Fibroblast of lung (primary cell): ENCODE results near the gene AMOTL2. TPM values are rescaled to one million over a fixed set of nuclear protein-coding genes. Genes with fewer than 3 reads are reported as not detected.

Experiments
- DNase-seq, 2 donors: peaks; one replicate each; pipeline versions ENCODE4 v3.0.0 to v3.0.0-alpha.2; 2010; ENCODE audit warnings: low read depth in 2 of 2
- H2AFZ ChIP-seq: 2 replicates; pipeline ENCODE4 v1.5.1; 2012; ENCODE audit warnings: low read length, control low read depth, inconsistent platforms
- H3K27ac ChIP-seq: 2 replicates; pipeline ENCODE4 v1.5.1; 2011; ENCODE audit warnings: low read length, control low read depth; ENCODE audit not compliant: insufficient read depth
- H3K27me3 ChIP-seq: 2 replicates; pipeline ENCODE4 v1.5.1; 2011; ENCODE audit warnings: mild to moderate bottlenecking, low read length; ENCODE audit not compliant: control insufficient read depth, insufficient read depth
- H3K36me3 ChIP-seq: 2 replicates; pipeline ENCODE4 v1.5.1; 2011; ENCODE audit warnings: low read length; ENCODE audit not compliant: control insufficient read depth, insufficient read depth
- H3K4me1 ChIP-seq: 2 replicates; pipeline ENCODE4 v1.5.1; 2011; ENCODE audit warnings: low read length; ENCODE audit not compliant: control insufficient read depth, insufficient read depth; ENCODE audit errors: extremely low read depth
- H3K4me2 ChIP-seq: 2 replicates; pipeline ENCODE4 v1.5.1; 2011; ENCODE audit warnings: low read length, control low read depth; ENCODE audit not compliant: insufficient read depth; ENCODE audit errors: extremely low read depth
- H3K4me3 ChIP-seq, 4 experiments: fragments of 200-600 bp in 1 of 4; sonication (generic) in 1 of 4; replicated peaks in 1 of 4; 2 replicates each; pipeline ENCODE4 v1.5.1; 2011 to 2016; ENCODE audit warnings: low read length in 4 of 4, low read depth in 3 of 4, mild to moderate bottlenecking in 3 of 4, control low read depth in 2 of 4, inconsistent platforms in 1 of 4, mixed read lengths in 1 of 4; ENCODE audit not compliant: insufficient read depth in 1 of 4; ENCODE audit errors: control extremely low read depth in 1 of 4
- H3K79me2 ChIP-seq: 2 replicates; pipeline ENCODE4 v1.5.1; 2012; ENCODE audit warnings: mild to moderate bottlenecking, low read length, inconsistent platforms; ENCODE audit not compliant: control insufficient read depth, insufficient read depth
- H3K9ac ChIP-seq: 2 replicates; pipeline ENCODE4 v1.5.1; 2011; ENCODE audit warnings: mild to moderate bottlenecking, low read length, control low read depth; ENCODE audit not compliant: insufficient read depth
- H3K9me3 ChIP-seq: 2 replicates; pipeline ENCODE4 v1.5.1; 2012; ENCODE audit warnings: low read depth, low read length; ENCODE audit not compliant: control insufficient read depth, insufficient read depth
- H4K20me1 ChIP-seq: 2 replicates; pipeline ENCODE4 v1.5.1; 2011; ENCODE audit warnings: low read length; ENCODE audit not compliant: control insufficient read depth, insufficient read depth; ENCODE audit errors: extremely low read depth
- CTCF ChIP-seq, 2 donors: IDR thresholded peaks in 1 of 2; conservative IDR thresholded peaks in 1 of 2; 1 replicate in 1 of 2; 2 replicates in 1 of 2; pipeline ENCODE4 v1.5.1; 2011 to 2012; ENCODE audit warnings: low read length in 2 of 2, control low read depth in 1 of 2, inconsistent platforms in 1 of 2, low read depth in 1 of 2, mild to moderate bottlenecking in 1 of 2
- EZH2 ChIP-seq: IDR thresholded peaks from 2 replicates; pipeline ENCODE4 v1.5.1; 2012; ENCODE audit warnings: low read length, control low read depth, mild to moderate bottlenecking; ENCODE audit errors: missing control alignments
- polyA plus RNA-seq, 2 donors: library from polyadenylated mRNA; depleted of rRNA in 1 of 2; stranded (reverse) in 1 of 2; unstranded in 1 of 2; fragments of >200 nt; gene quantifications; 2 replicates each; pipeline ENCODE4 v1.2.1, GENCODE V29; 2011 to 2012; ENCODE audit warnings: missing spikeins in 1 of 2
- total RNA-seq: library from RNA; depleted of rRNA; stranded (reverse); fragments of >200 nt; gene quantifications from 2 replicates; pipeline ENCODE4 v1.2.1, GENCODE V29; 2014

AMOTL2 gene
- total and polyA plus RNA-seq, 2 donors (not counting 1 experiment from before 2014, with no cell fraction given) = 74.6 to 97.0 TPM

- Histone ChIP-seq H4K20me1 (no peaks in the 10 kb centered on the region), H3K4me3 (peak overlapping the region in 3 of 4 experiments; percentile 18 to 98 (median 55)), H3K36me3 (peaks cover 47% of the 10 kb centered on the region), H3K4me2 (peak overlapping the region; percentile 98), H3K4me1 (peaks cover 59% of the 10 kb centered on the region), H3K27me3 (no peaks in the 10 kb centered on the region), H2AFZ (no peak overlapping the region), H3K9me3 (no peaks in the 10 kb centered on the region), H3K27ac (peak overlapping the region; percentile 92), H3K9ac (peak overlapping the region; percentile 100), H3K79me2 (peaks cover 78% of the 10 kb centered on the region)
- DNase-seq = no peak
- TF ChIP-seq EZH2 = no peak
- TF ChIP-seq CTCF (conservative IDR thresholded peaks at IDR 0.05 in 1 of 2, IDR thresholded peaks at IDR 0.05 in 1 of 2; ENCODE audit: low read depth in 1 of 2, low read length in 2 of 2) = no peak
Measured at GRCh38 chr3:134370611-134371531, 3.4 kb downstream of the AMOTL2 start.

- TF ChIP-seq CTCF (conservative IDR thresholded peaks at IDR 0.05 in 1 of 2, IDR thresholded peaks at IDR 0.05 in 1 of 2; ENCODE audit: low read depth in 1 of 2, low read length in 2 of 2) = no peak
- no peak for TF ChIP-seq EZH2
- no peaks in the 10 kb centered on the region for H4K20me1 ChIP-seq
- H3K36me3 ChIP-seq = peaks cover 54% of the 10 kb centered on the region
- peak overlapping the region; percentile 47 for H3K4me2 ChIP-seq
- peak overlapping the region; percentile 92 for H3K27ac ChIP-seq
- peaks cover 61% of the 10 kb centered on the region for H3K4me1 ChIP-seq
- peaks cover 78% of the 10 kb centered on the region for H3K79me2 ChIP-seq
- DNase-seq = no peak
- no peak overlapping the region for H3K9ac ChIP-seq
- no peak overlapping the region for H2AFZ ChIP-seq
- no peaks in the 10 kb centered on the region for H3K9me3 ChIP-seq
- H3K27me3 ChIP-seq = no peaks in the 10 kb centered on the region
- H3K4me3 ChIP-seq = peak overlapping the region in 1 of 4 experiments; percentile 98
Measured at GRCh38 chr3:134369861-134370596, 4.2 kb downstream of the AMOTL2 start.

GRCh38 chr3:134369231-134369741 is 5.0 kb downstream of the AMOTL2 start:
- Histone ChIP-seq H4K20me1 (no peaks in the 10 kb centered on the region), H3K79me2 (peaks cover 80% of the 10 kb centered on the region), H3K27me3 (no peaks in the 10 kb centered on the region), H3K4me3 (no peak overlapping the region), H3K9me3 (no peaks in the 10 kb centered on the region), H3K4me2 (peak overlapping the region; percentile 47), H3K4me1 (peaks cover 68% of the 10 kb centered on the region), H3K27ac (peak overlapping the region; percentile 92), H3K36me3 (peaks cover 60% of the 10 kb centered on the region), H3K9ac (no peak overlapping the region), H2AFZ (no peak overlapping the region)
- peak; percentile 57 to 90 for DNase-seq
- no peak for TF ChIP-seq EZH2
- TF ChIP-seq CTCF (conservative IDR thresholded peaks at IDR 0.05 in 1 of 2, IDR thresholded peaks at IDR 0.05 in 1 of 2; ENCODE audit: low read depth in 1 of 2, low read length in 2 of 2) = no peak
